HepG2 (cell line): ENCODE data around the gene NBEAL2. TPM values are rescaled to one million over a fixed set of nuclear protein-coding genes. Genes with fewer than 3 reads are reported as not detected.

ENCODE experiments used
- AKAP8 ChIP-seq: sonication (generic); formaldehyde crosslinking; IDR thresholded peaks from 2 replicates; pipeline ENCODE4 v1.5.1; 2020; ENCODE audit warnings: mild to moderate bottlenecking, missing genetic modification reagents
- ATF2 ChIP-seq: sonication (generic); formaldehyde crosslinking; IDR thresholded peaks from 2 replicates; pipeline ENCODE4 v1.4.0; 2020; ENCODE audit warnings: missing genetic modification reagents
- ATM ChIP-seq: fragments of 450-650 bp; IDR thresholded peaks from 2 replicates; pipeline ENCODE4 v1.7.1; 2017; ENCODE audit warnings: mild to moderate bottlenecking, borderline replicate concordance
- DNMT3B ChIP-seq: conservative IDR thresholded peaks from 2 replicates; pipeline ENCODE4 v1.6.1; 2016; ENCODE audit warnings: missing biosample characterization, control low read depth
- FOXA3 ChIP-seq: IDR thresholded peaks from 2 replicates; pipeline ENCODE4 v1.6.1; 2016; ENCODE audit warnings: missing genetic modification reagents, missing compliant biosample characterization
- HOMEZ ChIP-seq: IDR thresholded peaks from 2 replicates; pipeline ENCODE4 v1.6.1; 2016; ENCODE audit warnings: low read depth
- IRF9 ChIP-seq: sonication (generic); formaldehyde crosslinking; IDR thresholded peaks from 2 replicates; pipeline ENCODE4 v1.8.0; 2022; ENCODE audit warnings: missing genetic modification reagents, mild to moderate bottlenecking, borderline replicate concordance
- KLF16 ChIP-seq, 2 experiments: sonication (generic) in 1 of 2; formaldehyde crosslinking in 1 of 2; IDR thresholded peaks; 2 replicates each; pipeline versions ENCODE4 v1.6.1 to v1.8.0; 2016 to 2023; ENCODE audit warnings: missing genetic modification reagents in 2 of 2, missing compliant biosample characterization in 1 of 2
- MIXL1 ChIP-seq: IDR thresholded peaks from 2 replicates; pipeline ENCODE4 v1.6.1; 2016
- NCOA1 ChIP-seq: sonication (generic); formaldehyde crosslinking; IDR thresholded peaks from 2 replicates; pipeline ENCODE4 v1.9.0; 2021; ENCODE audit warnings: missing genetic modification reagents
- PAX8 ChIP-seq: sonication (generic); formaldehyde crosslinking; IDR thresholded peaks from 2 replicates; pipeline ENCODE4 v1.8.0; 2022; ENCODE audit warnings: mild to moderate bottlenecking, missing genetic modification reagents, borderline replicate concordance
- SKI ChIP-seq: fragments of 450-650 bp; IDR thresholded peaks from one replicate; pipeline ENCODE4 v1.6.1; 2018; ENCODE audit warnings: mild to moderate bottlenecking; ENCODE audit not compliant: partially characterized antibody
- TERF1 ChIP-seq: sonication (generic); formaldehyde crosslinking; IDR thresholded peaks from 2 replicates; pipeline ENCODE4 v1.8.0; 2022; ENCODE audit warnings: mild to moderate bottlenecking, missing genetic modification reagents, moderate library complexity
- ZNF24 ChIP-seq: fragments of 450-650 bp; IDR thresholded peaks from 2 replicates; pipeline ENCODE4 v1.6.1; 2017; ENCODE audit warnings: antibody characterized with exemption, mild to moderate bottlenecking
- ZNF280B ChIP-seq: sonication (generic); formaldehyde crosslinking; IDR thresholded peaks from 2 replicates; pipeline ENCODE4 v1.5.0; 2020; ENCODE audit warnings: missing genetic modification reagents, mild to moderate bottlenecking, borderline replicate concordance
- ZNF33B ChIP-seq: sonication (generic); formaldehyde crosslinking; IDR thresholded peaks from 2 replicates; pipeline ENCODE4 v1.5.1; 2020; ENCODE audit warnings: mild to moderate bottlenecking, missing genetic modification reagents
- ZNF441 ChIP-seq: sonication (generic); formaldehyde crosslinking; IDR thresholded peaks from 2 replicates; pipeline ENCODE4 v1.7.0; 2021; ENCODE audit warnings: missing genetic modification reagents, borderline replicate concordance
- ZNF501 ChIP-seq: sonication (generic); formaldehyde crosslinking; IDR thresholded peaks from 2 replicates; pipeline ENCODE4 v1.5.1; 2020; ENCODE audit warnings: mild to moderate bottlenecking, moderate library complexity, missing genetic modification reagents
- ZNF576 ChIP-seq: sonication (generic); formaldehyde crosslinking; IDR thresholded peaks from 2 replicates; pipeline ENCODE4 v1.4.0; 2020; ENCODE audit warnings: mild to moderate bottlenecking, missing genetic modification reagents
- ZNF580 ChIP-seq: IDR thresholded peaks from 2 replicates; pipeline ENCODE4 v1.6.1; 2016; ENCODE audit warnings: low read depth, borderline replicate concordance
- ZNF839 ChIP-seq: sonication (generic); formaldehyde crosslinking; IDR thresholded peaks from 2 replicates; pipeline ENCODE4 v1.4.0; 2020; ENCODE audit warnings: missing genetic modification reagents, mild to moderate bottlenecking, borderline replicate concordance
- polyA plus RNA-seq, 8 experiments: library from polyadenylated mRNA; depleted of rRNA in 3 of 8; stranded (reverse) in 7 of 8; unstranded in 1 of 8; fragments of >200 nt; fragmentation: Illumina TruSeq in 4 of 8; extraction: Trizol in 4 of 8; gene quantifications; 2 replicates each; pipeline versions ENCODE4 v1.2.1 to v1.2.3, GENCODE V29; 2011 to 2016; ENCODE audit warnings: low read depth in 4 of 8, missing spikeins in 1 of 8, mixed read lengths in 1 of 8; ENCODE audit not compliant: insufficient read depth in 1 of 8
- total RNA-seq, 5 experiments: library from RNA; depleted of rRNA; stranded (reverse); fragments of >200 nt; fragmentation: Illumina TruSeq; extraction: Trizol; gene quantifications; 2 replicates each; pipeline ENCODE4 v1.2.3, GENCODE V29; 2016; ENCODE audit warnings: low read depth in 1 of 5

The NBEAL2 gene
- total and polyA plus RNA-seq, 2 of the 13 experiments (the other 11 are each of a cell fraction or from before 2014, with no cell fraction given), result 9.7 to 12.4 TPM

- TF ChIP-seq NCOA1, result no peak
- TF ChIP-seq ATM, result no peak
- peak; percentile 62 for TF ChIP-seq ATF2 (CRISPR knock-in tag)
- peak; percentile 85 for TF ChIP-seq FOXA3
- peak; percentile 73 for TF ChIP-seq AKAP8 (CRISPR knock-in tag)
- no peak for TF ChIP-seq PAX8
- TF ChIP-seq ZNF33B (CRISPR knock-in tag), result no peak
- no peak for TF ChIP-seq ZNF280B (CRISPR knock-in tag)
- TF ChIP-seq IRF9 (CRISPR knock-in tag), result no peak
- 0 out of 2 replicates have a peak, but pooled peaks have one; percentile 72 for TF ChIP-seq DNMT3B (CRISPR knock-in tag)
- TF ChIP-seq ZNF580 (CRISPR knock-in tag), result peak; percentile 67; the same call in 1 of the 2 replicates
- no peak for TF ChIP-seq TERF1
- TF ChIP-seq MIXL1, result peak; percentile 93
- peak; percentile 84 for TF ChIP-seq ZNF501 (CRISPR knock-in tag)
- TF ChIP-seq HOMEZ, result peak; percentile 59
- TF ChIP-seq SKI, result peak; percentile 99
- peak; percentile 20; the same call in 1 of the 2 replicates for TF ChIP-seq ZNF441 (CRISPR knock-in tag)
- peak in 1 of 2 experiments; percentile 70; a peak in 1 of 4 replicates for TF ChIP-seq KLF16 (CRISPR knock-in tag; IDR thresholded peaks at IDR 0.05)
- no peak for TF ChIP-seq ZNF576
- TF ChIP-seq ZNF24, result no peak
- no peak for TF ChIP-seq ZNF839 (CRISPR knock-in tag)
Observed at GRCh38 chr3:46970391-46971091, 8.9 kb upstream of the NBEAL2 start (continued).
